ENCODE results near the gene GIMAP1.

GIMAP1 gene

GRCh38 chr7:150717814-150718420, 1.5 kb downstream of the GIMAP1 start:
- Histone ChIP-seq H2BK15ac (replicated peaks; ENCODE audit: low read depth) (no peak overlapping the region), H3K23ac (ENCODE audit: low read length) (no peak overlapping the region), H2AK5ac (ENCODE audit: low read length) (no peak overlapping the region), H3K4me2 (ENCODE audit: low read length) (no peak overlapping the region), H3K4ac (ENCODE audit: low read depth, low read length) (no peak overlapping the region), H3K36me3 (ENCODE audit: control insufficient read depth, insufficient read depth, low read length) (no peaks in the 10 kb centered on the region), H3K79me1 (ENCODE audit: low read length) (no peaks in the 10 kb centered on the region), H3K27ac (ENCODE audit: low read depth, low read length) (no peak overlapping the region), H3K27me3 (ENCODE audit: insufficient read depth, low read length, poor library complexity) (peaks cover 2% of the 10 kb centered on the region), H3K9ac (ENCODE audit: low read length) (no peak overlapping the region), H3K56ac (ENCODE audit: low read length) (no peak overlapping the region), H2BK5ac (ENCODE audit: low read length) (no peak overlapping the region), H4K5ac (ENCODE audit: low read length) (no peak overlapping the region), H3K18ac (ENCODE audit: low read length) (no peak overlapping the region), H4K8ac (ENCODE audit: low read depth, low read length) (no peak overlapping the region), H3K4me3 (ENCODE audit: low read length) (no peak overlapping the region), H3K79me2 (ENCODE audit: control insufficient read depth, insufficient read depth, low read length) (no peaks in the 10 kb centered on the region), H3K4me1 (ENCODE audit: control insufficient read depth, low read depth, low read length) (no peaks in the 10 kb centered on the region), H2BK120ac (ENCODE audit: low read depth, low read length) (no peak overlapping the region)
- DNase-seq = no peak
- WGBS (ENCODE audit: extremely low coverage, insufficient coverage, low lambda C conversion rate) = no CpG with 5 or more reads among the region's 4 CpGs

- no peak overlapping the region for H3K23ac ChIP-seq (ENCODE audit: low read length)
- no peak overlapping the region for H2BK5ac ChIP-seq (ENCODE audit: low read length)
- peaks cover 2% of the 10 kb centered on the region for H3K27me3 ChIP-seq (ENCODE audit: insufficient read depth, low read length, poor library complexity)
- no peak overlapping the region for H3K18ac ChIP-seq (ENCODE audit: low read length)
- no peaks in the 10 kb centered on the region for H3K36me3 ChIP-seq (ENCODE audit: control insufficient read depth, insufficient read depth, low read length)
- DNase-seq = no peak
- H3K4me2 ChIP-seq (ENCODE audit: low read length) = no peak overlapping the region
- no peak overlapping the region for H3K9ac ChIP-seq (ENCODE audit: low read length)
- H3K4ac ChIP-seq (ENCODE audit: low read depth, low read length) = no peak overlapping the region
- no peak overlapping the region for H2AK5ac ChIP-seq (ENCODE audit: low read length)
- no peaks in the 10 kb centered on the region for H3K4me1 ChIP-seq (ENCODE audit: control insufficient read depth, low read depth, low read length)
- H3K79me2 ChIP-seq (ENCODE audit: control insufficient read depth, insufficient read depth, low read length) = no peaks in the 10 kb centered on the region
- no peak overlapping the region for H4K8ac ChIP-seq (ENCODE audit: low read depth, low read length)
- no peak overlapping the region for H4K5ac ChIP-seq (ENCODE audit: low read length)
- H3K56ac ChIP-seq (ENCODE audit: low read length) = no peak overlapping the region
- no CpG with 5 or more reads among the region's 4 CpGs for WGBS (ENCODE audit: extremely low coverage, insufficient coverage, low lambda C conversion rate)
- H2BK120ac ChIP-seq (ENCODE audit: low read depth, low read length) = no peak overlapping the region
- H3K79me1 ChIP-seq (ENCODE audit: low read length) = no peaks in the 10 kb centered on the region
- no peak overlapping the region for H3K4me3 ChIP-seq (ENCODE audit: low read length)
- H3K27ac ChIP-seq (ENCODE audit: low read depth, low read length) = no peak overlapping the region
- no peak overlapping the region for H2BK15ac ChIP-seq (replicated peaks; ENCODE audit: low read depth)
Measured at GRCh38 chr7:150719436-150719835, 3.0 kb downstream of the GIMAP1 start.

- H3K9ac ChIP-seq (ENCODE audit: low read length) = no peak overlapping the region
- no peak overlapping the region for H2AK5ac ChIP-seq (ENCODE audit: low read length)
- no peak overlapping the region for H2BK15ac ChIP-seq (replicated peaks; ENCODE audit: low read depth)
- DNase-seq = no peak
- no peak overlapping the region for H3K18ac ChIP-seq (ENCODE audit: low read length)
- no peaks in the 10 kb centered on the region for H3K36me3 ChIP-seq (ENCODE audit: control insufficient read depth, insufficient read depth, low read length)
- H3K56ac ChIP-seq (ENCODE audit: low read length) = no peak overlapping the region
- no peaks in the 10 kb centered on the region for H3K79me1 ChIP-seq (ENCODE audit: low read length)
- H3K79me2 ChIP-seq (ENCODE audit: control insufficient read depth, insufficient read depth, low read length) = no peaks in the 10 kb centered on the region
- no peaks in the 10 kb centered on the region for H3K4me1 ChIP-seq (ENCODE audit: control insufficient read depth, low read depth, low read length)
- H3K4ac ChIP-seq (ENCODE audit: low read depth, low read length) = no peak overlapping the region
- no peak overlapping the region for H3K23ac ChIP-seq (ENCODE audit: low read length)
- no peak overlapping the region for H2BK120ac ChIP-seq (ENCODE audit: low read depth, low read length)
- no peak overlapping the region for H2BK5ac ChIP-seq (ENCODE audit: low read length)
- H4K8ac ChIP-seq (ENCODE audit: low read depth, low read length) = no peak overlapping the region
- no peak overlapping the region for H4K5ac ChIP-seq (ENCODE audit: low read length)
- peaks cover 2% of the 10 kb centered on the region for H3K27me3 ChIP-seq (ENCODE audit: insufficient read depth, low read length, poor library complexity)
- no peak overlapping the region for H3K4me3 ChIP-seq (ENCODE audit: low read length)
- H3K4me2 ChIP-seq (ENCODE audit: low read length) = no peak overlapping the region
- no peak overlapping the region for H3K27ac ChIP-seq (ENCODE audit: low read depth, low read length)
- no CpG with 5 or more reads among the region's 52 CpGs for WGBS (ENCODE audit: extremely low coverage, insufficient coverage, low lambda C conversion rate)
Measured at GRCh38 chr7:150719960-150720891, 3.8 kb downstream of the GIMAP1 start.

GRCh38 chr7:150721970-150722373, 5.6 kb downstream of the GIMAP1 start:
- no peak overlapping the region for H3K27ac ChIP-seq (ENCODE audit: low read depth, low read length)
- WGBS (ENCODE audit: extremely low coverage, insufficient coverage, low lambda C conversion rate) = no CpG with 5 or more reads among the region's 11 CpGs
- no peaks in the 10 kb centered on the region for H3K4me1 ChIP-seq (ENCODE audit: control insufficient read depth, low read depth, low read length)
- H2BK5ac ChIP-seq (ENCODE audit: low read length) = no peak overlapping the region
- no peak overlapping the region for H3K9ac ChIP-seq (ENCODE audit: low read length)
- H4K8ac ChIP-seq (ENCODE audit: low read depth, low read length) = no peak overlapping the region
- no peak overlapping the region for H3K23ac ChIP-seq (ENCODE audit: low read length)
- no peak overlapping the region for H2BK15ac ChIP-seq (replicated peaks; ENCODE audit: low read depth)
- H2BK120ac ChIP-seq (ENCODE audit: low read depth, low read length) = no peak overlapping the region
- H3K27me3 ChIP-seq (ENCODE audit: insufficient read depth, low read length, poor library complexity) = peaks cover 2% of the 10 kb centered on the region
- no peak overlapping the region for H3K4me3 ChIP-seq (ENCODE audit: low read length)
- H3K4ac ChIP-seq (ENCODE audit: low read depth, low read length) = no peak overlapping the region
- no peaks in the 10 kb centered on the region for H3K79me1 ChIP-seq (ENCODE audit: low read length)
- H3K36me3 ChIP-seq (ENCODE audit: control insufficient read depth, insufficient read depth, low read length) = no peaks in the 10 kb centered on the region
- H2AK5ac ChIP-seq (ENCODE audit: low read length) = no peak overlapping the region
- H4K5ac ChIP-seq (ENCODE audit: low read length) = no peak overlapping the region
- no peak overlapping the region for H3K4me2 ChIP-seq (ENCODE audit: low read length)
- no peak overlapping the region for H3K18ac ChIP-seq (ENCODE audit: low read length)
- H3K56ac ChIP-seq (ENCODE audit: low read length) = no peak overlapping the region
- H3K79me2 ChIP-seq (ENCODE audit: control insufficient read depth, insufficient read depth, low read length) = no peaks in the 10 kb centered on the region
- DNase-seq = no peak

- no peak for DNase-seq
- Histone ChIP-seq H3K27me3 (ENCODE audit: insufficient read depth, low read length, poor library complexity) (peaks cover 2% of the 10 kb centered on the region), H3K4me2 (ENCODE audit: low read length) (no peak overlapping the region), H3K79me2 (ENCODE audit: control insufficient read depth, insufficient read depth, low read length) (no peaks in the 10 kb centered on the region), H2BK5ac (ENCODE audit: low read length) (no peak overlapping the region), H3K4ac (ENCODE audit: low read depth, low read length) (no peak overlapping the region), H2BK120ac (ENCODE audit: low read depth, low read length) (no peak overlapping the region), H4K5ac (ENCODE audit: low read length) (no peak overlapping the region), H3K23ac (ENCODE audit: low read length) (no peak overlapping the region), H3K56ac (ENCODE audit: low read length) (no peak overlapping the region), H3K79me1 (ENCODE audit: low read length) (no peaks in the 10 kb centered on the region), H3K4me1 (ENCODE audit: control insufficient read depth, low read depth, low read length) (no peaks in the 10 kb centered on the region), H3K4me3 (ENCODE audit: low read length) (no peak overlapping the region), H2AK5ac (ENCODE audit: low read length) (no peak overlapping the region), H3K18ac (ENCODE audit: low read length) (no peak overlapping the region), H3K36me3 (ENCODE audit: control insufficient read depth, insufficient read depth, low read length) (no peaks in the 10 kb centered on the region), H3K27ac (ENCODE audit: low read depth, low read length) (no peak overlapping the region), H2BK15ac (replicated peaks; ENCODE audit: low read depth) (no peak overlapping the region), H3K9ac (ENCODE audit: low read length) (no peak overlapping the region), H4K8ac (ENCODE audit: low read depth, low read length) (no peak overlapping the region)
- WGBS (ENCODE audit: extremely low coverage, insufficient coverage, low lambda C conversion rate) = no CpG with 5 or more reads among the region's 12 CpGs
Measured at GRCh38 chr7:150722431-150722931, 6.1 kb downstream of the GIMAP1 start.

All from mesendoderm (in vitro differentiated cells).